Stimulated activated CD4-positive, alpha-beta T cell treated with anti-CD3 and anti-CD28 coated beads, Interleukin-15, amount 100 ng/mL, for 48 hours (primary cell): ENCODE measurements around the gene CDR2L.
"Not testable (repeated sequence)": the region's sequence is repeated elsewhere in the genome, so short reads cannot be mapped to it uniquely, and the experiment has no call there.

ENCODE experiments used
- DNase-seq, 2 donors: peaks; one replicate each; pipeline ENCODE4 v3.0.0-alpha.2; 2020; ENCODE audit warnings: low read depth in 2 of 2

CDR2L gene

DNA sequence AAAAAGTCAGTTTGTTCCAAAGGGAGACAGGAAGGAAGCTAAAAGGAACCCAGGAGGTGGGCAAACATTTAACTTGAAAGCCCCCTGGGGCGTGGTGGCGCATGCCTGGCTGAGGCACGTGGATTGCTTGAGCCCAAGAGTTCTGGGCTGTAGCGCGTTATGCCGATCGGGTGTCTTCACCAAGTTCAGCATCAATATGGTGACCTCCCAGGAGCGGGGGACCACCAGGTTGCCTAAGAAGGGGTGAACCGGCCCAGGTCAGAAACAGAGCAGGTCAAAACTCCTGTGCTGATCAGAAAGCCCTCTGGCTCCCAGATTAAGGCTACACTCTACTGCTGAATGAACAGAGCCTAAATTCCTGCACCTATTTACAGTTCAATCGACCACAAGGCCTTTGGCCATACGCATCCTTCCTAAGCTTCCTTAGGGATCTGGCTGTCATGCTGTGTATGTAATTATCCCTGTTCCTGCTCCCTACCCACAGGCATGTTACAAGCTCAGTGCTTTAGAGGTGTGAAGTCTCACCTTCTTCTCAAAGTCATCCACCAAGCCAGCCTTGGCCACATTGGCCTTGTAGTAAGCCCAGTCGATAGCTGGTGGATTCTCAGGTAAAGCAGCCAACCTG, 54.3 kb downstream of the CDR2L start:
- no peak for DNase-seq

DNA sequence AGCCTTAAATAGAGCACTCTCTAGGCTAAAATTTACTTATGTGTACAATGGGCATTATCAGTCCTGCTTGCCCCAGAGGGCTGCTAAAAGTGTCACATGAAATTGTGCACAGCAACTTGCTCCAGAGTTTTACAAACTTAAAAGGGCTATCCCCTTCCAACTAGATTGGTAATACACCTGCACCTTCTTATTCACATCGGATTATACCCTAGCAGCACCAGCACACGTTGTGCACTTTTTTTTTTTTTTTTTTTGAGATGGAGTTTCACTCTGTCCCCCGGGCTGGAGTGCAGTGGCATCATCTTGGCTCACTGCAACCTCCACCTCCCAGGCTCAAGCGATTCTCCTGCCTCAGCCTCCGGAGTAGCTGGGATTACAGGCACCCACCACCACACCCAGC, 56.4 kb downstream of the CDR2L start:
- DNase-seq = not testable (repeated sequence)

DNA sequence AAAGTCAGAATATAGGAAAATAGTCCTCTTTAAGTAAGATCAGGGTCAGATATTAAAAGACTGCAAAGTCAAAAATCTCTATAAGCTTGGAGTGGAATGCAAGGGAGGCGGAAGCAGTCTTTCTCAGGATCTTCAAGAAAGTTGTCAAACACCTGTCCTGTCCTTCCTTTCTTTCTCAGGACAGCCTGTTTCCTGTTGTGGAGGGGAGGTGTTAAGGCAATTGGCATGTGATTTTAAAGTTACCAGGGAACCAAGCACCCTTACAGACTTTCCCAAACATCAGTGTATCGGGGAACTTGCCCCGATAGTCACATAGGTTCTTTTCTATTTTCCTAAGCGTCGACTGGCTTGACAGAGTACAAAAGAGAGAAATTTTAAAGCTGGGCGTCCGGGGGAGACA, 57.3 kb downstream of the CDR2L start:
- DNase-seq = no peak

DNA sequence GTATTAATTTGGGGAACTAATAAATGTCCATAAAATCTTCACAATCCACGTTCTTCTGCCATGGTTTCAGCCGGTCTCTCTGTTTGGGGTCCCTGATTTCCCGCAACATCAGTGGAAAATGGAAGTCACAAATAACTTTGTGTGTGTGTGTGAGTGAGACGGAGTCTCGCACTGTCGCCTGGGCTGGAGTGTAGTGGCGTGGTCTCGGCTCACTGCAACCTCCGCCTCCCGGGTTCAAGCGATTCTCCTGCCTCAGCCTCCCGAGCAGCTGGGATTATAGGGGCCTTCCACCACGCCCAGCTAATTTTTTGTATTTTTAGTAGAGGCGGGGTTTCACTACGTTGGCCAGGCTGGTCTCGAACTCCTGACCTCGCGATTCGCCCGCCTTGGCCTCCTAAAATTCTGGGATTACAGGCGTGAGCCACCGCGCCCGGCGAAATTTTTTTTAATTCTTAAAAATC, 58.5 kb downstream of the CDR2L start:
- DNase-seq = not testable (repeated sequence)

DNA sequence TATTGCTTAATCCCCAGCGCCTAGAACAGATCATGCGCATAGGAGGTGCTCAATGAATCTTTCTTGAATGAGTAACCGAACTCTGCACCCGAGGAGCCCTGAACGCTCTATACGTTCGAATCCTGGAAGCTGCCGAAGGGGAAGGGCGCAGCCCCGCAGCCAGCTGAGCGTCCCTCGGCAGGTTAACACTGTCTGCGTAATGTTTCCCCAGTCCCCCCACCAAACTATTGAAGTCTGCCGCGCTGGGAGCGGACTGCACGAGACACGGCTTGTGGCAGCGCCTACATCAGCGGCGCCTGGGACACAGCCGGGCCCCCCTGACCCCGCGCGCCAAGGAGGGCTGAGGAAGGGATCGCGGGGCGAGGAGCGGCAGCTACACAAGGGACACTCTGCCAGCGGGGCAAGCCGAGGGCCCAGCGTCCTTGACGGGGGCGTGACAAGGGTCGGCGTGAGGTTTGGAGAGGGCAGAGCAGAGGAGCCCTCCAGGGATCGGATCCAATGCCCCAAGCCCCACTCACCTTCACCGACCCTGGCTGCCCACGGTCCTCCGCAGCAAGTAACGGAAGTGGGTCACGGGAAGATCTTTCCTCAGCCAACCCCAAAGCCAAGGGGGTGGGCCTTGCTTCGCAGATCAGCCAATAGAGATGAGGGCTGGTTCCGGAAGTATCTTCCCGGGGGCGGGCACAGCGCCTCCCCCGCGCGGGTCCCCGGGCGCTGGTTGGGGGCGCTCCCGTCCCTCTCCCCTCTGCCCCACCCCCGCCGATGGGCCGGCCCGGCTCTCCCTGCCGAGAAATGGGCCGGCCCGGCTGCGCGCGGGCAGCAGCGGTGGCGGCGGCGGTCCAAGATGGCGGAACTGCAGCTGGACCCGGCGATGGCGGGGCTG, 59.2 kb downstream of the CDR2L start, which contains the start of the genes ATP5PD and KCTD2:
ATP5PD (minus strand) TSS at position 563 of the 883 bp plus-strand sequence. CDS start 4,319 bp downstream, outside the sequence.
KCTD2 (plus strand) TSS at position 819 of the 883 bp plus-strand sequence; CDS start at position 845, 26 bp downstream.
- DNase-seq = peak; percentile 90 to 94

DNA sequence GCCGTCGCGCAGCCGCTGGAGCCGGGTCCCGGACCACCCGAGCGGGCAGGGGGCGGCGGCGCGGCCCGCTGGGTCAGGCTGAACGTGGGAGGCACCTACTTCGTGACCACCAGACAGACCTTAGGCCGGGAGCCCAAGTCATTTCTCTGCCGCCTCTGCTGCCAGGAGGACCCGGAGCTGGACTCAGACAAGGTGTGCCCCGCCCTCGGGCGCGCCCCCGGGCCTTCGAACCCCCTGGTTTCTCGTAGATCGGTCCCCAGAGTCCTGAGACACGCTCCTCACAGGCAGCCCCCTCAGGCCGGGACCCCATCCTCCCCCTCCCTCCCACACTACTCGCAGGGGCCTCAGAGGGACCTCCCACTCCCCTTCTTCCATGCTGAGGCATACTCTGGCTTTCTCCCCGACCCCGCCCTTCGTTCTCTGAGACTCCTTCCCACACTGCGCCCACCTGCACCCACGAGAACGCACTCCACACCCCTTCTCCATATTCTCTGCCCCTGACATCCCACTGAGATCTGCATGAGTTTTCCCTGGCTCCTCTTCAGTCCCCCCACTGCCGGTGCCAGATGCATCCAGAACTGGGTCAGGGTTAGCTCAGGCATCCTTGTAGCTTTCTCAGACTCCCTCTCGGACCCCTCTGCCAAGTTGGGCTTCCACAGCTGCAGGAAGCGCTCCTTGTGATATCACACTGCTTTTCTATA, 60.1 kb downstream of the CDR2L start:
- no peak for DNase-seq

DNA sequence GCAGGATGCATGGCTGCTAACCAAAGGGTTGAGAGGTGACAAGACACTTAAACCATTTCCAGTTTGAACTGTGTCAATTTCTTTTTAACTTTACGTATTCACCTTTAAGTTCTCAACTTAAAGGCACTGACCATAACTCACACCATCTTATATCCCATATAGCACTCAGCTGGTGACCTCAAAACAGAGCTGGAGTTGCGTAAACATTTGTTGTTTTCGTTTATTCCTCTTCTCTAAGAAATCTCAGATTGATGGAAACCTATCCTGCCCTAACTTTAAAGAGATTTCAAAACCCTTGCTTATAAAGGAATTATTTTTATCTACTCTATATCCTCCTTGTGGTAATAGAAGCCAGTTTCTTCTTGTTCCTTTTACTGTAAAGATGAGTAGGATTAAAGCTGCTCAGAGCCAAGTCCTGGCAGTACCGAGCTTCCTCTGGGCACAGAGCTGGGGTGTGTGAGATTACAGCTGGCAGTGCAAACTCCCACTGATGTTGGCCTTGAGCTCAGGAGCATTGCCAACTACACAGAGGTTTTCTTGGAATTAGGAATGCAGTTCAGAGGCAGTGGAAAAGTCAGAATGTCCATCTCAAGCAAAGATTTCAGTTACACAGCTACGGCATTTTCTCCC, 60.9 kb downstream of the CDR2L start:
- no peak for DNase-seq

DNA sequence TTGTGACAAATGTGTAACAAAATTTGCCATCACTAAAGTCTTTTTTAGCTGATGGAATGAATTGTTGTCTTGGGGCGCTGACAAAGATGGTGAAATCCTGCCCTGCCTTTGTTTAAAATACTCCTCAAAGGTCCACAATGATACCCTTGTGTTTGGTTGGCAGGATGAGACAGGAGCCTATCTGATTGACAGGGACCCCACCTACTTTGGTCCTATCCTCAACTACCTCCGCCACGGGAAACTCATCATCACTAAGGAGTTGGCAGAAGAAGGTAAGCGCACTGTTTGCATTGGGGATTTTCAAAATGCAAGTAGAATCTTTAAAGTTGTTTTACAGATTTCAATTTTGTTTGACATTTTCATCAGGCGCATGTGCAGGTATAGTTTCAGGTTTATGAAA, 61.6 kb downstream of the CDR2L start:
- DNase-seq = no peak

DNA sequence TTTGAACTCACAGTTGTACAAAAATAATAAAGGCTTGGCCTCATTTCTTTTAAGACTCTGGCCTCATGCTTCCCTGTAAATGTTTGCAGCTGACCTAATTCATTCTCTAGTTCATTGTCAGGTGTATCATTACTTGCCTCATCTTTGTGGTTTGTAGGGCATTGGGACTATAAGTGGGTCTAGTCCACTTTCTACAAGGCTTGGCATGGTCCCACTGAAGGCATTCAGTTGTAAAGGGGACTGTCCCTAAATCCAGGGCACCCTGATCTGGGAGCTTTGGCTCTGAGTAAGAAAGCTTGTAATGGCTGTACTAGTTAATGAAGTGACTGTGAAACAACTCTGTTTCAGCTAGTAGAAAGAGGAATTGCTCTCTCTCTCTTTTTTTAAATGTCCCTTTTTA, 62.3 kb downstream of the CDR2L start:
- no peak for DNase-seq

DNA sequence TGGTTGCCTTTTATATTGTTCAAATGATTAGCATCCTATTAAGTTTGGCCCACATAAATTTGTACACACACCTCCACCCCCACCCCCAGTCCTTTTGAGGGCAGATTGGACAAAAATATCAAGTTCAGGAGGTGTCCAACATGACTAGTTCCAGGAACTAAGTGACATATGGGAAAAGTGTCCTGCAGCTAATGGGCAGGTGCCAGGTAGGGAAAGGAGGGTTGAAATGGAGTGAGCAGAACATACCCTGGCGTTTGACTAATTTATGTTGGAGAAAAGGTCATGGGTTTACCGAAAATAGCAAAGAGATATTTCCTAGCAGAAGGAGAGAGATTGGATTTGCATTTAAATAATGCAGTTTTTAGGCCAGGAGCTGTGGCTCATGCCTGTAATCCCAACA, 64.5 kb downstream of the CDR2L start:
- no peak for DNase-seq
